Skeletal muscle tissue (tissue), 4 donors: ENCODE measurements around the gene KDM4B. TPM values are rescaled to one million over a fixed set of nuclear protein-coding genes. Genes with fewer than 3 reads are reported as not detected.

Experiments used
- H3K27ac ChIP-seq: one replicate; pipeline ENCODE4 v1.7.0; 2013; ENCODE audit warnings: mild to moderate bottlenecking, low read depth, low read length, inconsistent platforms
- H3K27me3 ChIP-seq, 3 donors: one replicate each; pipeline ENCODE4 v1.7.0; 2013; ENCODE audit warnings: low read length in 3 of 3; ENCODE audit not compliant: control insufficient read depth in 3 of 3, insufficient read depth in 3 of 3
- H3K36me3 ChIP-seq, 3 donors: one replicate each; pipeline ENCODE4 v1.7.0; 2013; ENCODE audit warnings: low read length in 3 of 3; ENCODE audit not compliant: control insufficient read depth in 3 of 3, insufficient read depth in 3 of 3
- H3K4me1 ChIP-seq, 3 donors: one replicate each; pipeline ENCODE4 v1.7.0; 2013; ENCODE audit warnings: low read length in 3 of 3, mild to moderate bottlenecking in 3 of 3; ENCODE audit not compliant: control insufficient read depth in 3 of 3, insufficient read depth in 3 of 3
- H3K4me3 ChIP-seq, 3 donors: one replicate each; pipeline ENCODE4 v1.7.0; 2013; ENCODE audit warnings: low read length in 3 of 3
- H3K9ac ChIP-seq, 3 donors: one replicate each; pipeline ENCODE4 v1.7.0; 2013; ENCODE audit warnings: low read length in 3 of 3, mild to moderate bottlenecking in 3 of 3, moderate library complexity in 2 of 3, low read depth in 1 of 3
- H3K9me3 ChIP-seq, 3 donors: one replicate each; pipeline ENCODE4 v1.7.0; 2013; ENCODE audit warnings: low read length in 3 of 3; ENCODE audit not compliant: control insufficient read depth in 3 of 3
- total RNA-seq: library from RNA; depleted of rRNA; stranded (reverse); fragments of >200 nt; gene quantifications from one replicate; pipeline ENCODE4 v1.2.3, GENCODE V29; 2014
- donor health status: Osteomylitis.

The KDM4B gene
- total RNA-seq, 1 donor from 2014 or later = 11.5 TPM

GRCh38 chr19:5166262-5166661 is 197.3 kb downstream of the KDM4B start:
- Histone ChIP-seq H3K4me1 (no peaks in the 10 kb centered on the region), H3K27me3 (no peaks in the 10 kb centered on the region), H3K9ac (no peak overlapping the region), H3K9me3 (no peaks in the 10 kb centered on the region), H3K27ac (no peak overlapping the region), H3K36me3 (no peaks in the 10 kb centered on the region), H3K4me3 (no peak overlapping the region)

- H3K9ac ChIP-seq = no peak overlapping the region
- H3K36me3 ChIP-seq = no peaks in the 10 kb centered on the region
- H3K4me1 ChIP-seq = no peaks in the 10 kb centered on the region
- H3K9me3 ChIP-seq = no peaks in the 10 kb centered on the region
- no peak overlapping the region for H3K27ac ChIP-seq
- no peaks in the 10 kb centered on the region for H3K27me3 ChIP-seq
- no peak overlapping the region for H3K4me3 ChIP-seq
Measured at GRCh38 chr19:5170329-5170745, 201.4 kb downstream of the KDM4B start.

GRCh38 chr19:5171711-5172110 is 202.8 kb downstream of the KDM4B start:
- no peaks in the 10 kb centered on the region for H3K9me3 ChIP-seq
- H3K27ac ChIP-seq = no peak overlapping the region
- no peak overlapping the region for H3K4me3 ChIP-seq
- H3K36me3 ChIP-seq = no peaks in the 10 kb centered on the region
- H3K4me1 ChIP-seq = no peaks in the 10 kb centered on the region
- no peaks in the 10 kb centered on the region for H3K27me3 ChIP-seq
- no peak overlapping the region for H3K9ac ChIP-seq

GRCh38 chr19:5172859-5173630 is 204.1 kb downstream of the KDM4B start:
- no peak overlapping the region for H3K4me3 ChIP-seq
- H3K9me3 ChIP-seq = no peaks in the 10 kb centered on the region
- H3K36me3 ChIP-seq = no peaks in the 10 kb centered on the region
- H3K27me3 ChIP-seq = no peaks in the 10 kb centered on the region
- H3K27ac ChIP-seq = no peak overlapping the region
- no peaks in the 10 kb centered on the region for H3K4me1 ChIP-seq
- no peak overlapping the region for H3K9ac ChIP-seq

GRCh38 chr19:5173993-5174392 is 205.1 kb downstream of the KDM4B start:
- H3K27me3 ChIP-seq = no peaks in the 10 kb centered on the region
- H3K9me3 ChIP-seq = no peaks in the 10 kb centered on the region
- no peaks in the 10 kb centered on the region for H3K36me3 ChIP-seq
- H3K27ac ChIP-seq = no peak overlapping the region
- no peak overlapping the region for H3K9ac ChIP-seq
- no peak overlapping the region for H3K4me3 ChIP-seq
- no peaks in the 10 kb centered on the region for H3K4me1 ChIP-seq

GRCh38 chr19:5177745-5178450 is 209.0 kb downstream of the KDM4B start:
- no peak overlapping the region for H3K9ac ChIP-seq
- no peaks in the 10 kb centered on the region for H3K9me3 ChIP-seq

GRCh38 chr19:5178841-5179240 is 209.9 kb downstream of the KDM4B start:
- H3K4me1 ChIP-seq = no peaks in the 10 kb centered on the region
- H3K36me3 ChIP-seq = no peaks in the 10 kb centered on the region
- H3K27me3 ChIP-seq = peaks cover 0 to 5% (median 3%) of the 10 kb centered on the region in 3 donors
- no peak overlapping the region for H3K4me3 ChIP-seq
- no peaks in the 10 kb centered on the region for H3K9me3 ChIP-seq
- H3K27ac ChIP-seq = no peak overlapping the region
- H3K9ac ChIP-seq = no peak overlapping the region

More at GRCh38 chr19:5177745-5178450, 209.0 kb downstream of the KDM4B start:
- Histone ChIP-seq H3K36me3 (no peaks in the 10 kb centered on the region), H3K27me3 (peaks cover 0 to 5% (median 3%) of the 10 kb centered on the region in 3 donors), H3K4me1 (no peaks in the 10 kb centered on the region), H3K4me3 (no peak overlapping the region), H3K27ac (no peak overlapping the region)

- H3K4me3 ChIP-seq = no peak overlapping the region
- peaks cover 0 to 5% (median 3%) of the 10 kb centered on the region in 3 donors for H3K27me3 ChIP-seq
- H3K9ac ChIP-seq = no peak overlapping the region
- H3K9me3 ChIP-seq = no peaks in the 10 kb centered on the region
- no peak overlapping the region for H3K27ac ChIP-seq
- H3K36me3 ChIP-seq = no peaks in the 10 kb centered on the region
- no peaks in the 10 kb centered on the region for H3K4me1 ChIP-seq
Measured at GRCh38 chr19:5179256-5179655, 210.3 kb downstream of the KDM4B start.

GRCh38 chr19:5181329-5181728 is 212.4 kb downstream of the KDM4B start:
- Histone ChIP-seq H3K9ac (no peak overlapping the region), H3K9me3 (no peaks in the 10 kb centered on the region), H3K27me3 (peaks cover 0 to 5% (median 3%) of the 10 kb centered on the region in 3 donors), H3K4me1 (no peaks in the 10 kb centered on the region), H3K4me3 (no peak overlapping the region), H3K36me3 (no peaks in the 10 kb centered on the region), H3K27ac (no peak overlapping the region)

- no peak overlapping the region for H3K27ac ChIP-seq
- peaks cover 0 to 5% (median 3%) of the 10 kb centered on the region in 3 donors for H3K27me3 ChIP-seq
- H3K4me3 ChIP-seq = no peak overlapping the region
- H3K36me3 ChIP-seq = no peaks in the 10 kb centered on the region
- H3K9ac ChIP-seq = no peak overlapping the region
- H3K4me1 ChIP-seq = no peaks in the 10 kb centered on the region
- H3K9me3 ChIP-seq = no peaks in the 10 kb centered on the region
Measured at GRCh38 chr19:5182751-5183150, 213.8 kb downstream of the KDM4B start.
